DMS79 (cell line): ENCODE results near the gene RAG2.

Experiments used
- DNase-seq: peaks from one replicate; lab custom pipeline; 2025; lab: John Stamatoyannopoulos, UW

Gene RAG2

DNA sequence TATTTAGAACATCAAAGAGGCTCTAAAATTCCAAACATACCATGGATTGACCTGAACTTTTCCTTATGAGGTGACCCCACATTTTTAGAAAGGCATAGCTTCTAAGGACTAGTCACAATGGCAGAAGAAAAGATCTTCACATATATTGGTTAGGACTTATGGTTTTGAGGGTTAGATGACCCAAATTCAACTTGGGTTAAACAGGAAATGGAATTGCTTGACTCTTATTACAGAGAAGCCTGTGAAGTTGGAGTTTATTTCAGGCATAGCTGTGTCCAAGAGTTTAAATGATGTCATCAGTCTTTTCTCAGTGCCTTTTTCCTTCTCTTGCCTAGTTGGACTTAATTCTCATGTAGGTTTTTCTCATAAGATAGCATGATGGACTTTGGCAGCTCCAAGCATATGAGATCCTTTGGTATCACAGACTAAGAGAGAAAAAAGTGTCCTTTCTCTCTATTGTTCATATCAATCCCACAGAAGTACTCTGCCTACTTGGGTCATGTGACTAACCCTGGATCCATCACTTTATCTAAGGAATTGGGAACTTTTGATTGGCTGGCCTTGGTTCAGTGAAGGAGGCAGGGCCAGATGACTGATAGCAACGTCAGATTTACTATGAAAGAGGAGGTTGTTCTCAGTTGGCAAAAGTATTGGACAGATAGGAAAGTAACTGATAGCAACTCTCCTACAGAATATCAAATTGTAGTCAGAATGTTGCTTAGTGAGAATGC is 47.5 kb downstream of the RAG2 start:
- DNase-seq: no peak
